WI38 (cell line): Measurements from ENCODE around the gene EPHB1.

Experiments used
- H3K4me3 ChIP-seq: 2 replicates; pipeline ENCODE4 v1.5.1; 2011; ENCODE audit warnings: low read depth, mild to moderate bottlenecking, control low read depth, low read length
- TF ChIP-seq, protein P1 (sequence below): IDR thresholded peaks from 2 replicates; pipeline ENCODE4 v1.5.1; 2012; ENCODE audit warnings: low read depth, mild to moderate bottlenecking, control low read depth, low read length

EPHB1 gene

GRCh38 chr3:135292162-135292561 is 497.1 kb downstream of the EPHB1 start:
- TF ChIP-seq, protein P1, sequence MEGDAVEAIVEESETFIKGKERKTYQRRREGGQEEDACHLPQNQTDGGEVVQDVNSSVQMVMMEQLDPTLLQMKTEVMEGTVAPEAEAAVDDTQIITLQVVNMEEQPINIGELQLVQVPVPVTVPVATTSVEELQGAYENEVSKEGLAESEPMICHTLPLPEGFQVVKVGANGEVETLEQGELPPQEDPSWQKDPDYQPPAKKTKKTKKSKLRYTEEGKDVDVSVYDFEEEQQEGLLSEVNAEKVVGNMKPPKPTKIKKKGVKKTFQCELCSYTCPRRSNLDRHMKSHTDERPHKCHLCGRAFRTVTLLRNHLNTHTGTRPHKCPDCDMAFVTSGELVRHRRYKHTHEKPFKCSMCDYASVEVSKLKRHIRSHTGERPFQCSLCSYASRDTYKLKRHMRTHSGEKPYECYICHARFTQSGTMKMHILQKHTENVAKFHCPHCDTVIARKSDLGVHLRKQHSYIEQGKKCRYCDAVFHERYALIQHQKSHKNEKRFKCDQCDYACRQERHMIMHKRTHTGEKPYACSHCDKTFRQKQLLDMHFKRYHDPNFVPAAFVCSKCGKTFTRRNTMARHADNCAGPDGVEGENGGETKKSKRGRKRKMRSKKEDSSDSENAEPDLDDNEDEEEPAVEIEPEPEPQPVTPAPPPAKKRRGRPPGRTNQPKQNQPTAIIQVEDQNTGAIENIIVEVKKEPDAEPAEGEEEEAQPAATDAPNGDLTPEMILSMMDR: no peak
- H3K4me3 ChIP-seq: no peak overlapping the region

- TF ChIP-seq, protein P1: no peak
Observed at GRCh38 chr3:135301670-135302069, 506.6 kb downstream of the EPHB1 start.

DNA sequence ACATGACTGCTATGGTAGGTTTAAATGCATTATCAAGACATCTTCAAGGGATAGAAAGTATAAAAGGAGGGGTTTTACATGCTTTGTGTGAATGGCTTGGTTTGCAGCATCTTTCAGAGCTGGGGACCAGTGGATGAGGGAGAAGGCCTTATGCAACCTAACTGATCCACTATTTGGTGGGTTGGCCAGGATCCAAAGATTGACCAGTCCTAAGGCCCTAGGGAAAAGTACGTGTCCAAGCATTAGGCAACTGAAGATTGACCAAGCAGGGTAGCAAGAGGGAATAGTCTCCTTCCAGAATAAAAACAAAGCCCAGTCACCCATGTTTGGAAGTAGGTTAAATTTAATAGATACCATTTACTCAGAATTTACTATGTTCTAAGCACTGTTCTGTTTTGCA is 509.3 kb downstream of the EPHB1 start:
- H3K4me3 ChIP-seq: no peak overlapping the region
- TF ChIP-seq, protein P1: no peak

More at GRCh38 chr3:135301670-135302069, 506.6 kb downstream of the EPHB1 start:
- no peak overlapping the region for H3K4me3 ChIP-seq
